ENCODE data around the gene INS.

DNA sequence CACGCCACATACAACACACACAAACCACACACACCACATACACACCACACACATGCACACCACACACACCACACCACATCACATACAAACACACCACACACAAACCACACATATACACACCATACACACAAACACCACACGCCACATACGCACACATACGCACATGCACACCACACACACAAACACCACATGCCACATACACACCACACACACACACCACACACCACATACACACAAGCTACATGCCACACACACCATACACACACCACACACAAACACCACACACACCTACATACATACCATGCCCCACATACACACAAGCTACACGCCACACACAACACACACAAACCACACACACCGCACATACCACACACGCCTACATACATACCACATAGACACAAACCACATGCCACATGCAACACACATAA, 26.3 kb upstream of the INS start:
- TF ChIP-seq, protein P1, sequence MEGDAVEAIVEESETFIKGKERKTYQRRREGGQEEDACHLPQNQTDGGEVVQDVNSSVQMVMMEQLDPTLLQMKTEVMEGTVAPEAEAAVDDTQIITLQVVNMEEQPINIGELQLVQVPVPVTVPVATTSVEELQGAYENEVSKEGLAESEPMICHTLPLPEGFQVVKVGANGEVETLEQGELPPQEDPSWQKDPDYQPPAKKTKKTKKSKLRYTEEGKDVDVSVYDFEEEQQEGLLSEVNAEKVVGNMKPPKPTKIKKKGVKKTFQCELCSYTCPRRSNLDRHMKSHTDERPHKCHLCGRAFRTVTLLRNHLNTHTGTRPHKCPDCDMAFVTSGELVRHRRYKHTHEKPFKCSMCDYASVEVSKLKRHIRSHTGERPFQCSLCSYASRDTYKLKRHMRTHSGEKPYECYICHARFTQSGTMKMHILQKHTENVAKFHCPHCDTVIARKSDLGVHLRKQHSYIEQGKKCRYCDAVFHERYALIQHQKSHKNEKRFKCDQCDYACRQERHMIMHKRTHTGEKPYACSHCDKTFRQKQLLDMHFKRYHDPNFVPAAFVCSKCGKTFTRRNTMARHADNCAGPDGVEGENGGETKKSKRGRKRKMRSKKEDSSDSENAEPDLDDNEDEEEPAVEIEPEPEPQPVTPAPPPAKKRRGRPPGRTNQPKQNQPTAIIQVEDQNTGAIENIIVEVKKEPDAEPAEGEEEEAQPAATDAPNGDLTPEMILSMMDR (IDR thresholded peaks at IDR 0.05; ENCODE audit: low read depth, low read length, poor library complexity, severe bottlenecking), result no peak
- no peak for TF ChIP-seq EZH2phosphoT487 (IDR thresholded peaks at IDR 0.05; ENCODE audit: borderline replicate concordance, low read length)
